ENCODE measurements around the gene TBC1D2B. TPM values are rescaled to one million over a fixed set of nuclear protein-coding genes. Genes with fewer than 3 reads are reported as not detected.

TBC1D2B gene
- total and polyA plus RNA-seq, 9 donors = 42.3 to 146 (median 115) TPM

- Histone ChIP-seq H3K27me3 (no peaks in the 10 kb centered on the region), H3K4me3 (no peak overlapping the region), H3K9me3 (no peaks in the 10 kb centered on the region), H3K36me3 (no peaks in the 10 kb centered on the region), H3K27ac (no peak overlapping the region), H3K4me1 (ENCODE audit: insufficient read depth) (no peaks in the 10 kb centered on the region)
- DNase-seq = no peak
- TF ChIP-seq EP300 (IDR thresholded peaks at IDR 0.05) (no peak), POLR2A (IDR thresholded peaks at IDR 0.05) (no peak), CTCF (IDR thresholded peaks at IDR 0.05) (no peak)
- 76 to 80% (median 79%) methylated on average over 2 of the region's 2 CpGs for WGBS, 3 donors
- intact Hi-C loops (cut with DNase I) = loop anchor here in 1 of 4 donors (2.0 kb wide), 1 partner anchor 57 kb away; no protein-coding TSS in a partner anchor
Measured at GRCh38 chr15:77945566-77945965, 131.9 kb downstream of the TBC1D2B start.

Small RNAs within 50 kb of the gene (small RNA-seq; reads per million reads assigned to genes)
- not detected for gene RF00092

Other genes with a start within 250 kb of the TBC1D2B start
- gene SH2D7, start 14.8 kb upstream of the TBC1D2B start, total RNA-seq = not detected
- not detected for gene SH2D7, start 14.8 kb upstream of the TBC1D2B start, polyA plus RNA-seq
- 10 to 100 TPM in 3 of 7 donors, 1 to 10 TPM in 4; 1.7 to 12.4 (median 9.6) TPM for gene CIB2, start 53.7 kb upstream of the TBC1D2B start, total RNA-seq
- gene CIB2, start 53.7 kb upstream of the TBC1D2B start, polyA plus RNA-seq = 1 to 10 TPM; 5.3 to 8.2 TPM
- 10 to 100 TPM; 26.8 to 82.4 (median 63.8) TPM for gene IDH3A, start 71.7 kb upstream of the TBC1D2B start, total RNA-seq
- gene IDH3A, start 71.7 kb upstream of the TBC1D2B start, polyA plus RNA-seq = 10 to 100 TPM; 19.4 to 58.6 TPM
- 1 to 10 TPM in 1 of 7 donors, under 1 TPM in 4, not detected in 2; 0.15 to 2.2 (median 0.57) TPM for gene ACSBG1, start 156.9 kb upstream of the TBC1D2B start, total RNA-seq
- under 1 TPM; 0.30 to 0.45 TPM for gene ACSBG1, start 156.9 kb upstream of the TBC1D2B start, polyA plus RNA-seq
- 10 to 100 TPM in 4 of 7 donors, 1 to 10 TPM in 3; 4.9 to 18.0 (median 12.2) TPM for gene DNAJA4, start 186.9 kb upstream of the TBC1D2B start, total RNA-seq
- gene DNAJA4, start 186.9 kb upstream of the TBC1D2B start, polyA plus RNA-seq = 10 to 100 TPM in 1 of 2 donors, 1 to 10 TPM in 1; 7.3 to 23.7 TPM
- 10 to 100 TPM; 38.1 to 52.3 (median 43.5) TPM for gene SKIC8, start 221.9 kb upstream of the TBC1D2B start, total RNA-seq
- gene SKIC8, start 221.9 kb upstream of the TBC1D2B start, polyA plus RNA-seq = 10 to 100 TPM; 51.3 to 63.5 TPM